Vagina (tissue), 2 donors: ENCODE results near the gene PTPRN2.

Experiments used
- POLR2A ChIP-seq, 2 donors: fragments of 450-650 bp; IDR thresholded peaks; one replicate each; pipeline ENCODE4 v1.6.1; 2017; ENCODE audit warnings: antibody characterized with exemption in 2 of 2, mild to moderate bottlenecking in 2 of 2, moderate library complexity in 2 of 2
- TF ChIP-seq, protein P1 (sequence below), 3 experiments: fragments of 450-650 bp in 2 of 3; fragments of 200-600 bp in 1 of 3; sonication (generic) in 1 of 3; IDR thresholded peaks; one replicate each; pipeline ENCODE4 v1.5.1; 2017 to 2019; ENCODE audit warnings: antibody characterized with exemption in 3 of 3, mild to moderate bottlenecking in 2 of 3, moderate library complexity in 2 of 3

DNA sequence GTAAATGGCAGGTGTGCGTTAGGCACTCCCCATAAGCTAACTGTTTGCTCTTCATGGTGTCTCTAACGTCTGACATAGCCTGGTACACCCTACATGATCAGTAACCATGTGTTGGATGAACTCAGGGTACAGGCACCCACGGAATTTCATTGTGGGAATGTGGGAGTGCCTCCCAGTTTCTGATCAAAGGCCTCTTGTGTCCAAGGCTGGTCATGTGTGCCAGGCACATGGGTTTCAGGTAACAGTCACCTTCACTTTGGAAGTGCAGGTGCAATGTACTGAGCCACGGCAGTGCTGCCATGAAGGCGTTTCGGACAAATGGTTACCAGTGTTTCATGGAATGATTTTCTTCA, 952.5 kb downstream of the PTPRN2 start:
- no peak for TF ChIP-seq POLR2A (IDR thresholded peaks at IDR 0.05)
- TF ChIP-seq, protein P1, sequence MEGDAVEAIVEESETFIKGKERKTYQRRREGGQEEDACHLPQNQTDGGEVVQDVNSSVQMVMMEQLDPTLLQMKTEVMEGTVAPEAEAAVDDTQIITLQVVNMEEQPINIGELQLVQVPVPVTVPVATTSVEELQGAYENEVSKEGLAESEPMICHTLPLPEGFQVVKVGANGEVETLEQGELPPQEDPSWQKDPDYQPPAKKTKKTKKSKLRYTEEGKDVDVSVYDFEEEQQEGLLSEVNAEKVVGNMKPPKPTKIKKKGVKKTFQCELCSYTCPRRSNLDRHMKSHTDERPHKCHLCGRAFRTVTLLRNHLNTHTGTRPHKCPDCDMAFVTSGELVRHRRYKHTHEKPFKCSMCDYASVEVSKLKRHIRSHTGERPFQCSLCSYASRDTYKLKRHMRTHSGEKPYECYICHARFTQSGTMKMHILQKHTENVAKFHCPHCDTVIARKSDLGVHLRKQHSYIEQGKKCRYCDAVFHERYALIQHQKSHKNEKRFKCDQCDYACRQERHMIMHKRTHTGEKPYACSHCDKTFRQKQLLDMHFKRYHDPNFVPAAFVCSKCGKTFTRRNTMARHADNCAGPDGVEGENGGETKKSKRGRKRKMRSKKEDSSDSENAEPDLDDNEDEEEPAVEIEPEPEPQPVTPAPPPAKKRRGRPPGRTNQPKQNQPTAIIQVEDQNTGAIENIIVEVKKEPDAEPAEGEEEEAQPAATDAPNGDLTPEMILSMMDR (IDR thresholded peaks at IDR 0.05): no peak
